SK-N-SH (cell line): Measurements from ENCODE around the gene PGRMC2. TPM values are rescaled to one million over a fixed set of nuclear protein-coding genes. Genes with fewer than 3 reads are reported as not detected.

Source experiments
- CTCF ChIA-PET: fragments of 300-600, 350-600 bp; formaldehyde crosslinking; extraction: SDS; loops from one replicate; lab custom pipeline; 2021; lab: Yijun Ruan, JAX
- POLR2A ChIA-PET: fragments of 350-600 bp; sonication (Branson Sonifier 250); formaldehyde crosslinking; extraction: SDS; loops from one replicate; lab custom pipeline; 2020; ENCODE audit warnings: antibody characterized with exemption, inconsistent platforms; lab: Yijun Ruan, JAX
- DNase-seq: peaks from one replicate; pipeline ENCODE4 v3.0.0; 2012
- H2AFZ ChIP-seq: fragments of 200-600 bp; sonication (generic); 2 replicates; pipeline ENCODE4 v1.8.1; 2016; ENCODE audit warnings: antibody characterized with exemption, mild to moderate bottlenecking, low read depth
- H3F3A ChIP-seq: fragments of 200-600 bp; sonication (generic); replicated peaks from 2 replicates; pipeline ENCODE3; 2016; ENCODE audit warnings: antibody characterized with exemption, mild to moderate bottlenecking; ENCODE audit not compliant: insufficient read depth
- H3K27ac ChIP-seq, 2 experiments: fragments of 200-500 bp in 1 of 2; fragments of 200-600 bp in 1 of 2; sonication (Bioruptor generic) in 1 of 2; sonication (generic), shearing (Covaris generic) in 1 of 2; 2 replicates each; pipeline versions ENCODE4 v1.5.1 to v1.6.1; 2014 to 2016; ENCODE audit warnings: low read depth in 2 of 2, inconsistent platforms in 1 of 2, low read length in 1 of 2, mild to moderate bottlenecking in 1 of 2, mixed read lengths in 1 of 2
- H3K27me3 ChIP-seq: fragments of 200-600 bp; sonication (generic), shearing (Covaris generic); 2 replicates; pipeline ENCODE4 v1.6.1; 2016; ENCODE audit warnings: mixed run types; ENCODE audit not compliant: insufficient read depth
- H3K36me3 ChIP-seq, 2 experiments: fragments of 200-500 bp in 1 of 2; fragments of 200-600 bp in 1 of 2; sonication (Bioruptor generic) in 1 of 2; sonication (generic) in 1 of 2; replicated peaks in 1 of 2; 2 replicates each; pipeline versions ENCODE3 to v1.5.1; 2014 to 2016; ENCODE audit warnings: low read length in 1 of 2, mild to moderate bottlenecking in 1 of 2; ENCODE audit not compliant: insufficient read depth in 2 of 2, control insufficient read depth in 1 of 2
- H3K4me1 ChIP-seq, 2 experiments: fragments of 200-500 bp in 1 of 2; fragments of 200-600 bp in 1 of 2; sonication (Bioruptor generic) in 1 of 2; sonication (generic), shearing (Covaris generic) in 1 of 2; 2 replicates each; pipeline versions ENCODE4 v1.5.1 to v1.6.1; 2014 to 2016; ENCODE audit warnings: low read depth in 1 of 2, low read length in 1 of 2, mixed run types in 1 of 2; ENCODE audit not compliant: insufficient read depth in 2 of 2, control insufficient read depth in 1 of 2
- H3K4me2 ChIP-seq: fragments of 200-600 bp; sonication (generic), shearing (Covaris generic); 2 replicates; pipeline ENCODE4 v1.6.1; 2017; ENCODE audit warnings: mixed run types
- H3K4me3 ChIP-seq, 2 experiments: fragments of 200-500 bp in 1 of 2; fragments of 200-600 bp in 1 of 2; sonication (Bioruptor generic) in 1 of 2; sonication (generic), shearing (Covaris generic) in 1 of 2; 2 replicates each; pipeline versions ENCODE4 v1.5.1 to v1.8.1; 2014 to 2016; ENCODE audit warnings: low read depth in 2 of 2, inconsistent platforms in 1 of 2, low read length in 1 of 2, mild to moderate bottlenecking in 1 of 2, mixed read lengths in 1 of 2, moderate library complexity in 1 of 2
- H3K79me2 ChIP-seq: fragments of 200-600 bp; sonication (generic); 2 replicates; pipeline ENCODE4 v1.8.1; 2017; ENCODE audit warnings: mild to moderate bottlenecking; ENCODE audit not compliant: insufficient read depth
- H3K9ac ChIP-seq: fragments of 200-600 bp; sonication (generic); 2 replicates; pipeline ENCODE4 v1.6.1; 2017; ENCODE audit warnings: mixed run types
- H3K9me2 ChIP-seq: fragments of 200-600 bp; sonication (generic); 2 replicates; pipeline ENCODE4 v1.6.1; 2017; ENCODE audit warnings: mixed run types
- H3K9me3 ChIP-seq: fragments of 200-600 bp; sonication (generic); 2 replicates; pipeline ENCODE4 v1.6.1; 2017; ENCODE audit warnings: mixed run types, mild to moderate bottlenecking, moderate library complexity
- H4K20me1 ChIP-seq: fragments of 200-600 bp; sonication (generic); 2 replicates; pipeline ENCODE4 v1.6.1; 2017; ENCODE audit warnings: mild to moderate bottlenecking, mixed run types; ENCODE audit not compliant: insufficient read depth
- CHD2 ChIP-seq: fragments of 150-350 bp; IDR thresholded peaks from 2 replicates; pipeline ENCODE4 v1.6.1; 2018; ENCODE audit warnings: low read length; ENCODE audit not compliant: partially characterized antibody
- CTCF ChIP-seq: fragments of 200-600 bp; sonication (generic); IDR thresholded peaks from 2 replicates; pipeline ENCODE4 v1.6.1; 2017; ENCODE audit warnings: antibody characterized with exemption, mild to moderate bottlenecking, moderate library complexity
- ELF1 ChIP-seq: IDR thresholded peaks from 2 replicates; pipeline ENCODE4 v1.4.0; 2012
- EZH2phosphoT487 ChIP-seq: fragments of 200-600 bp; sonication (generic); IDR thresholded peaks from 2 replicates; pipeline ENCODE4 v1.6.1; 2017; ENCODE audit warnings: low read depth, mixed run types, mild to moderate bottlenecking, antibody characterized with exemption, moderate library complexity, borderline replicate concordance
- FOSL2 ChIP-seq: IDR thresholded peaks from 2 replicates; pipeline ENCODE4 v1.4.0; 2012; ENCODE audit warnings: low read depth, mild to moderate bottlenecking, moderate library complexity, borderline replicate concordance
- FOXJ3 ChIP-seq: sonication (generic); formaldehyde crosslinking; IDR thresholded peaks from 2 replicates; pipeline ENCODE4 v1.5.1; 2020; ENCODE audit warnings: mild to moderate bottlenecking, missing genetic modification reagents
- FOXM1 ChIP-seq: IDR thresholded peaks from 2 replicates; pipeline ENCODE4 v1.4.0; 2012; ENCODE audit warnings: low read depth, mild to moderate bottlenecking
- JUND ChIP-seq: IDR thresholded peaks from 2 replicates; pipeline ENCODE4 v1.4.0; 2012
- MEF2A ChIP-seq: IDR thresholded peaks from 2 replicates; pipeline ENCODE4 v1.4.0; 2012; ENCODE audit warnings: low read depth, borderline replicate concordance
- MXI1 ChIP-seq: IDR thresholded peaks from 2 replicates; pipeline ENCODE4 v1.6.1; 2012; ENCODE audit warnings: mild to moderate bottlenecking, low read depth, low read length, improper control_type of control experiment
- NRF1 ChIP-seq: IDR thresholded peaks from 2 replicates; pipeline ENCODE4 v1.6.1; 2012; ENCODE audit warnings: low read depth, mild to moderate bottlenecking, low read length
- POLR2AphosphoS5 ChIP-seq: IDR thresholded peaks from 2 replicates; pipeline ENCODE4 v1.6.1; 2012; ENCODE audit warnings: low read depth, low read length
- RCOR1 ChIP-seq: fragments of 150-350 bp; IDR thresholded peaks from 2 replicates; pipeline ENCODE4 v1.6.1; 2017; ENCODE audit warnings: antibody characterized with exemption, low read length
- REST ChIP-seq: IDR thresholded peaks from 2 replicates; pipeline ENCODE4 v1.6.1; 2012; ENCODE audit warnings: mild to moderate bottlenecking, low read depth, low read length, moderate library complexity
- RFX5 ChIP-seq: IDR thresholded peaks from 2 replicates; pipeline ENCODE4 v1.6.1; 2012; ENCODE audit warnings: mild to moderate bottlenecking, improper control_type of control experiment, low read length
- RXRA ChIP-seq: IDR thresholded peaks from 2 replicates; pipeline ENCODE4 v1.4.0; 2012; ENCODE audit warnings: low read depth, mild to moderate bottlenecking, borderline replicate concordance
- SIN3A ChIP-seq: IDR thresholded peaks from 2 replicates; pipeline ENCODE4 v1.6.1; 2012; ENCODE audit warnings: low read depth, mild to moderate bottlenecking, low read length, moderate library complexity, borderline replicate concordance
- SMC3 ChIP-seq: IDR thresholded peaks from 2 replicates; pipeline ENCODE4 v1.6.1; 2012; ENCODE audit warnings: low read depth, low read length, improper control_type of control experiment
- TCF12 ChIP-seq: IDR thresholded peaks from 2 replicates; pipeline ENCODE4 v1.4.0; 2012
- USF2 ChIP-seq: fragments of 150-350 bp; IDR thresholded peaks from 2 replicates; pipeline ENCODE4 v1.6.1; 2017; ENCODE audit warnings: antibody characterized with exemption, low read length, low read depth, borderline replicate concordance
- WGBS: methylation state at CpG from one replicate; pipeline ENCODE4 v1.1.6; 2017; ENCODE audit warnings: low lambda C conversion rate; 5-methylcytosine and 5-hydroxymethylcytosine counted together
- polyA plus RNA-seq, 3 experiments: library from polyadenylated mRNA; depleted of rRNA; stranded (reverse); fragments of >200 nt; gene quantifications; 2 replicates each; pipeline ENCODE4 v1.2.3, GENCODE V29; 2012

The PGRMC2 gene
- polyA plus RNA-seq, 1 of the 3 experiments (the other 2 are of a cell fraction), result 18.2 TPM

- H3K27ac ChIP-seq, result no peak overlapping the region
- ChIA-PET CTCF (no interaction called here), POLR2A (no interaction called here)
- no peak for DNase-seq
- H3K79me2 ChIP-seq, result no peaks in the 10 kb centered on the region
- H2AFZ ChIP-seq, result no peak overlapping the region
- H3K27me3 ChIP-seq, result no peaks in the 10 kb centered on the region
- H3K9me2 ChIP-seq, result no peaks in the 10 kb centered on the region
- H3F3A ChIP-seq, result no peaks in the 10 kb centered on the region
- no peak overlapping the region for H3K4me2 ChIP-seq
- no peaks in the 10 kb centered on the region for H4K20me1 ChIP-seq
- H3K9ac ChIP-seq, result no peak overlapping the region
- H3K4me3 ChIP-seq, result no peak overlapping the region
- H3K4me1 ChIP-seq, result peaks cover 0 to 12% of the 10 kb centered on the region in 2 experiments; a peak in 2 of 4 replicates
- peaks cover 0 to 4% of the 10 kb centered on the region in 2 experiments for H3K36me3 ChIP-seq
- no peaks in the 10 kb centered on the region for H3K9me3 ChIP-seq
- WGBS, result 78% methylated on average over 1 of the region's 1 CpG
- no peak for TF ChIP-seq ELF1
- TF ChIP-seq NRF1, result no peak
- TF ChIP-seq JUND, result no peak
- TF ChIP-seq MXI1, result no peak
- TF ChIP-seq RFX5, result no peak
- no peak for TF ChIP-seq FOXM1
- no peak for TF ChIP-seq MEF2A
- no peak for TF ChIP-seq FOXJ3
- TF ChIP-seq SMC3, result no peak
- TF ChIP-seq SIN3A, result no peak
- TF ChIP-seq RCOR1, result no peak
- no peak for TF ChIP-seq CHD2
- no peak for TF ChIP-seq EZH2phosphoT487
- TF ChIP-seq FOSL2, result no peak
- TF ChIP-seq RXRA, result no peak
- no peak for TF ChIP-seq USF2
- no peak for TF ChIP-seq POLR2AphosphoS5
- no peak for TF ChIP-seq CTCF
- no peak for TF ChIP-seq TCF12
These were observed 19.5 kb upstream of the PGRMC2 start for GRCh38 chr4:128307123-128307571.

GRCh38 chr4:128305942-128306341, 18.3 kb upstream of the PGRMC2 start:
- no peaks in the 10 kb centered on the region for H3K9me3 ChIP-seq
- 81% methylated on average over 2 of the region's 2 CpGs for WGBS
- no peak overlapping the region for H2AFZ ChIP-seq
- POLR2A ChIA-PET, result no interaction called here
- no peaks in the 10 kb centered on the region for H3K27me3 ChIP-seq
- H3K27ac ChIP-seq, result no peak overlapping the region
- no peak for DNase-seq
- H3K79me2 ChIP-seq, result no peaks in the 10 kb centered on the region
- H3K4me1 ChIP-seq, result peaks cover 0 to 12% of the 10 kb centered on the region in 2 experiments; a peak in 2 of 4 replicates
- H3K9ac ChIP-seq, result no peak overlapping the region
- TF ChIP-seq REST, result no peak
- no peaks in the 10 kb centered on the region for H3F3A ChIP-seq
- no peak overlapping the region for H3K4me2 ChIP-seq
- H3K4me3 ChIP-seq, result no peak overlapping the region
- H3K9me2 ChIP-seq, result no peaks in the 10 kb centered on the region
- CTCF ChIA-PET, result interaction anchor here (0.9 to 1.4 kb wide), 4 partner anchors 9 to 149 kb away, joined by 3 read pairs; no protein-coding TSS in a partner anchor
- H3K36me3 ChIP-seq, result peaks cover 0 to 4% of the 10 kb centered on the region in 2 experiments
- no peaks in the 10 kb centered on the region for H4K20me1 ChIP-seq
